ENCODE results near the gene RAMP3. TPM values are rescaled to one million over a fixed set of nuclear protein-coding genes. Genes with fewer than 3 reads are reported as not detected.

The RAMP3 gene
- total RNA-seq, 2 donors from 2014 or later, result 35.8 to 43.5 TPM

GRCh38 chr7:45196374-45196773, 38.8 kb downstream of the RAMP3 start:
- DNase-seq (ENCODE audit: low spot score), result no peak
- intact Hi-C loops (cut with DNase I), result no loop called here
- Histone ChIP-seq H3K27me3 (replicated peaks; ENCODE audit: insufficient read depth) (no peaks in the 10 kb centered on the region), H3K36me3 (no peaks in the 10 kb centered on the region), H3K4me1 (replicated peaks) (no peaks in the 10 kb centered on the region), H3K27ac (no peak overlapping the region), H3K9me3 (no peaks in the 10 kb centered on the region), H3K4me3 (no peak overlapping the region)
- TF ChIP-seq POLR2AphosphoS5 (IDR thresholded peaks at IDR 0.05), result no peak
- WGBS, result 88% methylated on average over 7 of the region's 7 CpGs

- H3K4me3 ChIP-seq, result no peak overlapping the region
- H3K27ac ChIP-seq, result no peak overlapping the region
- no peaks in the 10 kb centered on the region for H3K27me3 ChIP-seq (replicated peaks; ENCODE audit: insufficient read depth)
- no peak for DNase-seq (ENCODE audit: low spot score)
- 87% methylated on average over 2 of the region's 2 CpGs for WGBS
- intact Hi-C loops (cut with DNase I), result no loop called here
- H3K9me3 ChIP-seq, result no peaks in the 10 kb centered on the region
- H3K36me3 ChIP-seq, result no peaks in the 10 kb centered on the region
- no peaks in the 10 kb centered on the region for H3K4me1 ChIP-seq (replicated peaks)
- TF ChIP-seq POLR2A (IDR thresholded peaks at IDR 0.05) (no peak), POLR2AphosphoS5 (IDR thresholded peaks at IDR 0.05) (no peak), CTCF (IDR thresholded peaks at IDR 0.05) (no peak)
Observed at GRCh38 chr7:45197461-45197860, 39.9 kb downstream of the RAMP3 start.

- Histone ChIP-seq H3K4me1 (replicated peaks) (no peaks in the 10 kb centered on the region), H3K9me3 (no peaks in the 10 kb centered on the region), H3K27ac (no peak overlapping the region), H3K36me3 (no peaks in the 10 kb centered on the region), H3K27me3 (replicated peaks; ENCODE audit: insufficient read depth) (no peaks in the 10 kb centered on the region), H3K4me3 (no peak overlapping the region)
- 84% methylated on average over 3 of the region's 3 CpGs for WGBS
- TF ChIP-seq POLR2AphosphoS5 (IDR thresholded peaks at IDR 0.05) (no peak), CTCF (IDR thresholded peaks at IDR 0.05) (no peak), POLR2A (IDR thresholded peaks at IDR 0.05) (no peak)
- intact Hi-C loops (cut with DNase I), result no loop called here
- no peak for DNase-seq (ENCODE audit: low spot score)
Observed at GRCh38 chr7:45198986-45199385, 41.4 kb downstream of the RAMP3 start.

GRCh38 chr7:45199506-45199905, 41.9 kb downstream of the RAMP3 start:
- Histone ChIP-seq H3K27me3 (replicated peaks; ENCODE audit: insufficient read depth) (no peaks in the 10 kb centered on the region), H3K36me3 (no peaks in the 10 kb centered on the region), H3K4me1 (replicated peaks) (no peaks in the 10 kb centered on the region), H3K4me3 (no peak overlapping the region), H3K9me3 (no peaks in the 10 kb centered on the region), H3K27ac (no peak overlapping the region)
- TF ChIP-seq CTCF (IDR thresholded peaks at IDR 0.05) (no peak), POLR2AphosphoS5 (IDR thresholded peaks at IDR 0.05) (no peak)
- intact Hi-C loops (cut with DNase I), result no loop called here
- 91% methylated on average over 4 of the region's 4 CpGs for WGBS
- DNase-seq (ENCODE audit: low spot score), result no peak

- no peak for DNase-seq (ENCODE audit: low spot score)
- H3K27me3 ChIP-seq (replicated peaks; ENCODE audit: insufficient read depth), result no peaks in the 10 kb centered on the region
- intact Hi-C loops (cut with DNase I), result no loop called here
- no peak for TF ChIP-seq POLR2A (IDR thresholded peaks at IDR 0.05)
- no peak for TF ChIP-seq POLR2AphosphoS5 (IDR thresholded peaks at IDR 0.05)
- no peak for TF ChIP-seq CTCF (IDR thresholded peaks at IDR 0.05)
- no peak overlapping the region for H3K27ac ChIP-seq
- H3K36me3 ChIP-seq, result no peaks in the 10 kb centered on the region
- no peaks in the 10 kb centered on the region for H3K4me1 ChIP-seq (replicated peaks)
- H3K4me3 ChIP-seq, result no peak overlapping the region
- WGBS, result 83% methylated on average over 6 of the region's 6 CpGs
- no peaks in the 10 kb centered on the region for H3K9me3 ChIP-seq
Observed at GRCh38 chr7:45202625-45203024, 45.0 kb downstream of the RAMP3 start.

Measured in prostate gland (tissue), 2 donors.